NCI-H1930 (cell line): ENCODE results near the gene CCNQ.

Source experiments
- DNase-seq, 2 experiments: peaks; one replicate each; lab custom pipeline; 2025; lab: John Stamatoyannopoulos, UW

The CCNQ gene

GRCh38 chrX:153637121-153638040, 38.4 kb upstream of the CCNQ start:
- no peak for DNase-seq

- no peak for DNase-seq
Measured at GRCh38 chrX:153636716-153637115, 37.8 kb upstream of the CCNQ start.

GRCh38 chrX:153635788-153636668, 37.1 kb upstream of the CCNQ start:
- no peak for DNase-seq

DNA sequence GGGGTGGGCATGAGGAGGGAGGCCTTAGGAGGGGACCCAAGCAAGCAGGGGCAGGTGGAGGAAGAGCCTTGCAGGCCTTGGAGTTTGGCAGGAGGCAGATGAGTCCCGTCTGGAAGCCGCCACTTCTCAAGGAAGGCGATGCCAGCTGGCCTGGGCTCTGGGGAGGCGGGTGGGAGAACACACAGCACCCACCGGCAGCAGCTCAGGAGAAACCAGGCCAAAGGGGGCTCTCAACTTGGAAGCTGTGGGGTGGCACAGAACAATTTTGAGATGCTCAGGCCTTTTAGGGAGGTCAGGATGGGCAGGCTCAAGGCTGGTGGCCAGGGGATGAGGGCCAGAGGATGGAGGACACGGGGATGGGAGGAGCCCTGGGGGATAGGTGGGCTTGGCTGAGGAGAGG, 36.4 kb upstream of the CCNQ start:
- no peak for DNase-seq

GRCh38 chrX:153634832-153635231, 35.9 kb upstream of the CCNQ start:
- DNase-seq = no peak

GRCh38 chrX:153634236-153634635, 35.3 kb upstream of the CCNQ start:
- no peak for DNase-seq

DNA sequence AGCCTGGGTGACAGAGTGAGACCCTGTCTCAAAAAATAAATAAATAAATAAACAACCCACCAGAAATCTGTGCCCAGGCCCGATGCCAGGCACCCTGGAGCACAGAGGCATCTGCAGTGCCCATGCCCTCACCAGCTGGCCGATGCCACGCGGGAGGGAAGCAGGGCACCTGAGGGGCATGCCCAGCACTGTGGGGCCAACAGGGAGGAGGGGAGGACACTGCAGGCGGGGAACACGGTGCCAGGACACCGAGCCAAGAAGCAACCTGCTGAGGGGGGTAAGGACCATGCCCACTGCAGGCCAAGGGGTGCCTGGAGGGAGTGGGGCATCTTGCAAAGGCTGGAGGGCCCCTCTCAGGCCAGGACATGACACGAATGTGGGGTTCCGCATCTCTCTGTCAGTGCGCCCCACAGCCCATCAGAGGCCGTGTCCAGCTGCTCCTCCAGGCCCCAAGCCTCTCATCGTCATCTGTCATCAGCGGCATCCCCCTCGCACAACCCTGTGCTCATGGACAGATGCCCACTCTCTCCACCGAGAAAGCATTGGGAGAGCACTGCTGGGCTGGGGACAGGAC, 34.8 kb upstream of the CCNQ start:
- DNase-seq = no peak

GRCh38 chrX:153633048-153633447, 34.1 kb upstream of the CCNQ start:
- DNase-seq = no peak

GRCh38 chrX:153632595-153632946, 33.6 kb upstream of the CCNQ start:
- no peak for DNase-seq

- DNase-seq = no peak
Measured at GRCh38 chrX:153631907-153632594, 33.1 kb upstream of the CCNQ start.

DNA sequence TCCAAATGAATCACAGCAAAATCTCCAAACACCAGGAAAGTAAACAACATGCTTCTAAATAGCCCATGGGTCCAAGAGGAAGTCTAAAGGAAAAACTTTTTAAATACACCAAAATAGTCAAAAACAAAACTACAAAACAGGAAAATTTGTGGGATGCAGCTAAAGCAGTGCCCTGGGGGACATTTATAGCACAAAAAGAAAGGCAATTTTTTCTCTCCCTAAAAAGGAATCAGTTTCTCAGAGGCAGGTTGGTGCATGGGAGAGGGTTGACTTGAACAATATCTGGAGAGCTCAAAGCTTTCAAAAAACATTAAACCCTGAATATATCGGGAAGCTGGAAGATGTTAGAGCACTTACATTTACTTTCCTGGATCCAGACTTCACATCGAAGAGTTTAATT, 32.4 kb upstream of the CCNQ start:
- DNase-seq = no peak

DNA sequence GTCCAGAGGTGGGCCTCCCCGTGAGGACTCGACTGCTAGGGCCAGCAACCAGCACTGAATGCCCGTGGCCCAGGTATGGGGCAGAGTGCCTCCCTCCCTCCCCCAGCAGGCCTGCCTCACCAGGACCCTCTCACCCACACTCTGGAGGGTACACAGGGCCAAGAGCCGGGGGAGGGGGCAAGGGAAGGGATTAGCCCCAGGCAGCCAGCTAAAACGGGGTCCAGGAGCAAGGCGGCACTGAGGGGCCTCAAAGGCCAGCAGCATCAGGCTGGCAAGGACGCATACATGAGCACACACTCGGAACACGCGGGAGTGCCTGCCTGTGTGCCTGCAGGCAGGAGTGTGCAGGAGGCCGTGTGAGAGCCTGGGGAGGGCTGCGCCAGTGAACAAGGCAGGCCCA, 29.7 kb upstream of the CCNQ start:
- DNase-seq = no peak

- no peak for DNase-seq
Measured at GRCh38 chrX:153628129-153628528, 29.2 kb upstream of the CCNQ start.

DNA sequence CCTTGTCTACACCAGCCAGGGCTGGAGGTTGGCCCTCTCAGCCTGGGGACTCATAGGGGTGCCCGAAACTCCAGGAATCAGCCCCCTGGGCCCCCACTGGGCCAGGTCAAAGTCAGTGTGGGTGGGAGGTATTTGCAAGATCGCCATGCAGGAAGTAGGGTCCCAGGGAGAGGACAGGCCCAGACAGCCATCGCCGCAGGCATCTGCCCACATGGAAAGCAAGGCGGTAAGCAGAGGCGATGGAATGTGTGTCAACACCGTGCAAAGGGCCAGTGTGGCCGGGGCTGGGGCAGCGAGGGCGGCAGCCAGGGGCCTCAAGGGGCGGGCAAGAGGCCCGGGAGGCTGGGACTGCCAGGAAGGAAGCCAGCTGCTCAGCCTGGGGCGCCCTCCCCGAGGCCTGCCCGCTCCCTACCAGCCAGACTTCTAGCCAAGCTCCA, 28.8 kb upstream of the CCNQ start:
- DNase-seq = no peak

GRCh38 chrX:153626863-153627674, 28.1 kb upstream of the CCNQ start:
- no peak for DNase-seq

DNA sequence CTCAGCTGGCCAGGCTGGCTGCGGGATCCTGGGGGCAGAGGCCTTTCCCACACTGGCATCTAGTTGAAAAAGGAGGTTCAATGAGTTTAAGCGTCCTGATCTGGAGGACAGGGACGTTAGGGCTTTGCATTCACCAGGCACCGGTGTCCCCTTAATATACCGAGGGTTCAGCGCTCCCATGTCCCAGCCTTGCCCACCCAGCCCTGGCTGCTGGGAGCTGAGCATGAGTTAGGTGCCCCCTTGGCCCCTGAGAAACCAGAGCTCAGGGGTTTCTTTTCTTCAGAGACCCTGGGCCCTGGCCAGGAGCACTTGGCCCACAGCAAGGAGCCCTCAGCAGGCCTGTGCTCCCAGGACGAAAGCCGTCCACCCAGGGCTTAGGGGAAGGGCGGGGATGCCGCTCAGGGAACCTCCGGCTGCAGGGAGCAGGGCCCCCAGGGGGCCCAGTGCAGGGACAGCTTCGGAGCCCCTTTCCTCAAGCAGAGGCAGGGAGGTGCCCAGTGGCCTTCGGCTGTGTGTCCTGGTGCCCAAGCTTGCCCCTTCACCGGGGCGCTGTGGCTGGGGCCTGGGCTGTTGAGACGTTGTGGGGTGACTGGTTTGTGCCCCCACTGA, 27.2 kb upstream of the CCNQ start:
- DNase-seq = no peak

DNA sequence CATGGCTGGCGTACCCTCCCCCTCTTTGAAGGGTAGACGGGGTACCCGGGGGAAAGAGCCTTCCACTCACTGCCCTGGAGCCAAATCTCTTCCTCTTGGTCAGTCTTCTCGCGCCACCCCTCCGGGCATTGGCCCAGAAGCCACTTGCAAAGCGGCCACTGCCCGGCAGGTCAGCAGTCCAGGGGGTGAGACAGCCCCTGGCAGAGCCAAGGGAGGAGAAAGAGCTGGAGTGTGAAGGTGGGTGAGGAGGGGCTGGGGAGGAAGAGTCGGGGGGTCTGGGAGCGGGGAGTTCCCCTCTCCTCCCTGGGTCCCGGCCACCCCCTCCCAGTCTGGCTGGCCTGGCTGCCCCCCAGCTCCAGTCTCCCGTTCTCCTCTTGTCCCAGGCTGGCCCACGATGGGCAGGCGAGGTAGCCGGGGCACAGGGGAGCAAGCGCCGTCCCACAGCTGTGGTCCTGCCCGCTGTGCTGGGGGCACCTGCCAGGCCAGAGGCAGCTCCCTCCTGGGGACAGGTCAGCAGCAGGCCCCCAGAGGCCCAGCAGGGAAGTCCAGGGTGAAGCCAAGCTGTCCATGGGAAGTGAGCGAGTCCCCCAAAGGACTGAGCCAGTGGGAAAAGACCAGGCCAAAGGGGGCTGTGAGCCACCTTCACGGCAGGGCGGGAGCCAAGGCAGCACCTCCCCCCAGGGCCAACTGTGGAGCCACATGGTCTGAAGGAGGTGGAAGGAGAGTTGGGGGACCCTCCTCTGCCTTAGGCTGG, 26.5 kb upstream of the CCNQ start:
- DNase-seq = no peak

- no peak for DNase-seq
Measured at GRCh38 chrX:153624196-153625091, 25.5 kb upstream of the CCNQ start.
